ENCODE data around the gene CLIC4. TPM values are rescaled to one million over a fixed set of nuclear protein-coding genes. Genes with fewer than 3 reads are reported as not detected.
"Not testable (repeated sequence)": the region's sequence is repeated elsewhere in the genome, so short reads cannot be mapped to it uniquely, and the experiment has no call there.

CLIC4 gene
- total RNA-seq, 2 experiments from 2014 or later, result 14.2 to 15.5 TPM

GRCh38 chr1:24878045-24878444, 132.8 kb downstream of the CLIC4 start:
- no peak for DNase-seq
- ChIA-PET CTCF (interaction anchor here (1.0 kb wide), 1 partner anchor 9 kb away, joined by 3 read pairs; no protein-coding TSS in a partner anchor), POLR2A (no interaction called here)
- Mint-ChIP-seq H3K36me3 (ENCODE audit: low read depth) (no peaks in the 10 kb centered on the region), H3K27me3 (peaks cover 39% of the 10 kb centered on the region), H3K4me1 (no peaks in the 10 kb centered on the region), H3K27ac (no peak overlapping the region), H3K4me3 (no peak overlapping the region), H3K9me3 (peaks cover under 1% of the 10 kb centered on the region)

- Mint-ChIP-seq H3K9me3 (peaks cover 4% of the 10 kb centered on the region), H3K27me3 (peaks cover 47% of the 10 kb centered on the region), H3K36me3 (ENCODE audit: low read depth) (no peaks in the 10 kb centered on the region), H3K4me1 (no peaks in the 10 kb centered on the region), H3K4me3 (no peak overlapping the region), H3K27ac (no peak overlapping the region)
- ChIA-PET POLR2A (no interaction called here), CTCF (interaction anchor here (1.0 to 1.5 kb wide), 2 partner anchors 8 to 224 kb away, joined by 3 to 4 read pairs; no protein-coding TSS in a partner anchor)
- no peak for DNase-seq
Measured at GRCh38 chr1:24878775-24879742, 133.8 kb downstream of the CLIC4 start.

GRCh38 chr1:24881034-24881433, 135.8 kb downstream of the CLIC4 start:
- peaks cover 58% of the 10 kb centered on the region for H3K27me3 Mint-ChIP-seq
- DNase-seq, result no peak
- no peak overlapping the region for H3K4me3 Mint-ChIP-seq
- H3K4me1 Mint-ChIP-seq, result no peaks in the 10 kb centered on the region
- no peak overlapping the region for H3K27ac Mint-ChIP-seq
- peaks cover 5% of the 10 kb centered on the region for H3K36me3 Mint-ChIP-seq (ENCODE audit: low read depth)
- peaks cover 8% of the 10 kb centered on the region for H3K9me3 Mint-ChIP-seq
- ChIA-PET CTCF (interaction anchor here (2.3 kb wide), 1 partner anchor 11 kb away, joined by 8 read pairs; no protein-coding TSS in a partner anchor), POLR2A (no interaction called here)

GRCh38 chr1:24884751-24885150, 139.5 kb downstream of the CLIC4 start:
- no peak for DNase-seq
- Mint-ChIP-seq H3K27ac (no peak overlapping the region), H3K4me1 (no peaks in the 10 kb centered on the region), H3K27me3 (peaks cover 58% of the 10 kb centered on the region), H3K9me3 (peaks cover 9% of the 10 kb centered on the region), H3K4me3 (no peak overlapping the region), H3K36me3 (ENCODE audit: low read depth) (peaks cover 5% of the 10 kb centered on the region)
- ChIA-PET CTCF (no interaction called here), POLR2A (no interaction called here)

- H3K4me3 Mint-ChIP-seq, result no peak overlapping the region
- no peak for DNase-seq
- CTCF ChIA-PET, result interaction anchor here (0.6 kb wide), 1 partner anchor 188 kb away, joined by 4 read pairs; no protein-coding TSS in a partner anchor
Measured at GRCh38 chr1:24886241-24886640, 141.0 kb downstream of the CLIC4 start.

GRCh38 chr1:24888061-24888970, 143.1 kb downstream of the CLIC4 start:
- H3K27ac Mint-ChIP-seq, result no peak overlapping the region
- CTCF ChIA-PET, result interaction anchor here (0.5 to 0.8 kb wide), 2 partner anchors 10 to 843 kb away, joined by 3 read pairs; no protein-coding TSS in a partner anchor

More at GRCh38 chr1:24886241-24886640, 141.0 kb downstream of the CLIC4 start:
- peaks cover 14% of the 10 kb centered on the region for H3K9me3 Mint-ChIP-seq
- H3K27ac Mint-ChIP-seq, result no peak overlapping the region
- peaks cover 5% of the 10 kb centered on the region for H3K36me3 Mint-ChIP-seq (ENCODE audit: low read depth)
- POLR2A ChIA-PET, result no interaction called here
- no peaks in the 10 kb centered on the region for H3K4me1 Mint-ChIP-seq
- H3K27me3 Mint-ChIP-seq, result peaks cover 48% of the 10 kb centered on the region

GRCh38 chr1:24888971-24889676, 143.9 kb downstream of the CLIC4 start:
- Mint-ChIP-seq H3K27me3 (peaks cover 28% of the 10 kb centered on the region), H3K4me3 (no peak overlapping the region), H3K36me3 (ENCODE audit: low read depth) (peaks cover 14% of the 10 kb centered on the region), H3K9me3 (peaks cover 21% of the 10 kb centered on the region), H3K4me1 (no peaks in the 10 kb centered on the region), H3K27ac (no peak overlapping the region)
- ChIA-PET CTCF (no interaction called here), POLR2A (no interaction called here)
- no peak for DNase-seq

More at GRCh38 chr1:24888061-24888970, 143.1 kb downstream of the CLIC4 start:
- peaks cover 22% of the 10 kb centered on the region for H3K9me3 Mint-ChIP-seq
- peaks cover 14% of the 10 kb centered on the region for H3K36me3 Mint-ChIP-seq (ENCODE audit: low read depth)
- DNase-seq, result no peak
- peaks cover 34% of the 10 kb centered on the region for H3K27me3 Mint-ChIP-seq
- no peak overlapping the region for H3K4me3 Mint-ChIP-seq
- no peaks in the 10 kb centered on the region for H3K4me1 Mint-ChIP-seq
- POLR2A ChIA-PET, result no interaction called here

GRCh38 chr1:24890887-24891286, 145.6 kb downstream of the CLIC4 start:
- DNase-seq, result no peak
- Mint-ChIP-seq H3K27ac (no peak overlapping the region), H3K9me3 (peaks cover 17% of the 10 kb centered on the region), H3K4me3 (no peak overlapping the region), H3K36me3 (ENCODE audit: low read depth) (peaks cover 10% of the 10 kb centered on the region), H3K4me1 (no peaks in the 10 kb centered on the region), H3K27me3 (peaks cover 14% of the 10 kb centered on the region)
- POLR2A ChIA-PET, result no interaction called here
- CTCF ChIA-PET, result interaction anchor here (2.3 kb wide), 1 partner anchor 10 kb away, joined by 8 read pairs; no protein-coding TSS in a partner anchor

GRCh38 chr1:24891367-24891766, 146.1 kb downstream of the CLIC4 start:
- Mint-ChIP-seq H3K36me3 (ENCODE audit: low read depth) (peaks cover 10% of the 10 kb centered on the region), H3K9me3 (peaks cover 17% of the 10 kb centered on the region)
- H3K27ac Mint-ChIP-seq, DNase-seq, H3K27me3 Mint-ChIP-seq, H3K4me3 Mint-ChIP-seq, POLR2A ChIA-PET, H3K4me1 Mint-ChIP-seq: not testable (repeated sequence)
- CTCF ChIA-PET, result interaction anchor here (2.3 kb wide), 1 partner anchor 10 kb away, joined by 8 read pairs; no protein-coding TSS in a partner anchor

- peaks cover 4% of the 10 kb centered on the region for H3K4me1 Mint-ChIP-seq
- peaks cover 17% of the 10 kb centered on the region for H3K9me3 Mint-ChIP-seq
- H3K4me3 Mint-ChIP-seq, result no peak overlapping the region
- peaks cover 7% of the 10 kb centered on the region for H3K27me3 Mint-ChIP-seq
- peaks cover 10% of the 10 kb centered on the region for H3K36me3 Mint-ChIP-seq (ENCODE audit: low read depth)
- POLR2A ChIA-PET, result no interaction called here
- CTCF ChIA-PET, result interaction anchor here (2.3 kb wide), 1 partner anchor 12 kb away, joined by 8 read pairs; no protein-coding TSS in a partner anchor
- H3K27ac Mint-ChIP-seq, result no peak overlapping the region
- DNase-seq, result no peak
Measured at GRCh38 chr1:24892188-24893153, 147.2 kb downstream of the CLIC4 start.

- Mint-ChIP-seq H3K4me3 (no peak overlapping the region), H3K27me3 (peaks cover 7% of the 10 kb centered on the region), H3K27ac (no peak overlapping the region), H3K36me3 (ENCODE audit: low read depth) (peaks cover 10% of the 10 kb centered on the region), H3K9me3 (peaks cover 17% of the 10 kb centered on the region), H3K4me1 (peaks cover 8% of the 10 kb centered on the region)
- CTCF ChIA-PET, result interaction anchor here (0.6 kb wide), 1 partner anchor 1148 kb away, joined by 3 read pairs; no protein-coding TSS in a partner anchor
- POLR2A ChIA-PET, result no interaction called here
- DNase-seq, result no peak
Measured at GRCh38 chr1:24893431-24893830, 148.2 kb downstream of the CLIC4 start.

All from activated CD4-positive, alpha-beta T cell treated with anti-CD3 and anti-CD28 coated beads, Interleukin-2, amount 10 ng/mL, durations not matched to agents 7 days and 5 days (primary cell).